Stimulated activated CD4-positive, alpha-beta T cell treated with anti-CD3 and anti-CD28 coated beads, Interleukin-2, amount 100 ng/mL, for 4 hours (primary cell): ENCODE data around the gene CFAP20DC.
"Not testable (repeated sequence)": the region's sequence is repeated elsewhere in the genome, so short reads cannot be mapped to it uniquely, and the experiment has no call there.

ENCODE experiments used
- DNase-seq: peaks from one replicate; pipeline ENCODE4 v3.0.0-alpha.2; 2020; ENCODE audit warnings: low read depth

The CFAP20DC gene

GRCh38 chr3:59017617-59017984 lies 32.2 kb downstream of the CFAP20DC start:
- no peak for DNase-seq

GRCh38 chr3:59016930-59017616 lies 32.8 kb downstream of the CFAP20DC start:
- no peak for DNase-seq

DNA sequence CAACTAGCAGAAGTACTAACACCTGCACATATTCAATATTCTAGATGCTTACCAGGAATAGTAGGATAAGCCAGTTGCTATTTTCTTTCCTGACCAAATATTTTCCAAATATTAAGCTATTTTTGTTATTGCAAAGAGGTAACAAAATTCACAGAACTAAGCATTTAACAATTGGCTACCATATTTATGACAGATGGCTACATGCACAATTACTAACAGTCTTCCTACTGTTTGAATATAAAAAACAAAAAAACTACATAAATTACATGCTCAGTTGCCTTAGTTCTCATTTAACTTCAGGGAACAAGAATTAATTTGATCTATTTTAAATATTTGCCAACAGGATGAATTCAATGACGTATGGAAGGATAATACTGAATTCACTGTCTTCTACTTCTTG lies 36.2 kb downstream of the CFAP20DC start:
- no peak for DNase-seq

DNA sequence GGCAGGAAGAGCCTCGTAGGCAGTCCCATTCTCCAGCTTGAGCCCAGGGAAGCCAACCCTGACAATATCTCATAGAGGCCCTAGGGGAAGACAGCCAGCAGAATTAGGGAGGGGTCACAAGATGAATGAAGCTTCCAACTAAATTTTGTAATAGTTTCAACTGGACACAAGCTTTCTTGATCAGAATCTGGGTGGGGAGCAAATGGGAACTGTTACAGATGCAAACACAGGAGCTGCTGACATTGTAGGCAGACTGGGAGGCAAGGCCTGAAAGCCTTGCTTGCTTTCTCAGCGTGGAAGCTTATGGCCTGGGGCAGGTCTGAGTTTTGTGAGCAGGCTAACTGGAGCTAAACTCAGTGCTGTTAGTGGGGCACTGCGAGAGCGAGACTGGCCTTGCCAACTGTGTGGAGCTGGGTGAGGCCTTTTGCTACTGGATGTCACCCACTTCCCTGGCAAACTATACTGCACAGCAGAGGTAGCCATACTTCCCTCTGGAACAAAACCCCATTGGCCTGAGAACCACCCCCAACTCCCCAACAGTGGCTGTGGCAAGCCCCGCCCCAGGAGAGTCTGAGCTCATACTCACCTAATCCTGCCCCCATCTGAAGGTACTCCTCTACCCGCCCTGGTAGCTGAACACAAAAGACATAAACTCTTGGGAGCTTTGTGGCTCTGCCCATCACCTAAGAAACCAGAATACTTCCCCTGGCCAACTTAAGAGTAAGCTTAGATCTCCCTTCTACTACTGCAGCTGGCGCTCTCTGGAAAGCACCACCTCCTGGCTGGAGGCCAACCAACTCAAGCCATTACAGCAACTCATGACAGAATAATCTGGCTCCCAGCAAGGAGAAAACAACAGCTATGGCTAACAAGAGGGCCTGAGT lies 42.9 kb downstream of the CFAP20DC start:
- DNase-seq = no peak

DNA sequence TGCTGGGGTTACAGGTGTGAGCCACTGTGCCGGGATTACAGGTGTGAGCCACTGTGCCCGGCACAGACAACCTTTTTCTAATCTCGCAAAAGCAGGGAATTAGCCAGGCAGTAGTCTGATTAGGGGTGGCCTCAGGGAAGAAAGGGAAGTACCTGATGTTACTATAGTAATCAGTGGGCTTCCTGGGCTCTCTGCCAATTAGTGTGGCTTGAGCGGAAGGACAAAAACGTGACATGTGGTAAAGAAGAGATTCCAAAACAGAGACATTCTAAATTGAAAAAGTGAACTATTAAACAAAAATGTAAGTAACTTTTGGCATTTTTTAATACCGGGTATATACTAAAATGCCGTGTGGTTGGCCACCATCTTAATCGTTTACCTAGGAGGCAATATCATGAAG lies 48.1 kb downstream of the CFAP20DC start:
- no peak for DNase-seq

GRCh38 chr3:58999774-59000160 lies 50.1 kb downstream of the CFAP20DC start:
- DNase-seq = no peak

DNA sequence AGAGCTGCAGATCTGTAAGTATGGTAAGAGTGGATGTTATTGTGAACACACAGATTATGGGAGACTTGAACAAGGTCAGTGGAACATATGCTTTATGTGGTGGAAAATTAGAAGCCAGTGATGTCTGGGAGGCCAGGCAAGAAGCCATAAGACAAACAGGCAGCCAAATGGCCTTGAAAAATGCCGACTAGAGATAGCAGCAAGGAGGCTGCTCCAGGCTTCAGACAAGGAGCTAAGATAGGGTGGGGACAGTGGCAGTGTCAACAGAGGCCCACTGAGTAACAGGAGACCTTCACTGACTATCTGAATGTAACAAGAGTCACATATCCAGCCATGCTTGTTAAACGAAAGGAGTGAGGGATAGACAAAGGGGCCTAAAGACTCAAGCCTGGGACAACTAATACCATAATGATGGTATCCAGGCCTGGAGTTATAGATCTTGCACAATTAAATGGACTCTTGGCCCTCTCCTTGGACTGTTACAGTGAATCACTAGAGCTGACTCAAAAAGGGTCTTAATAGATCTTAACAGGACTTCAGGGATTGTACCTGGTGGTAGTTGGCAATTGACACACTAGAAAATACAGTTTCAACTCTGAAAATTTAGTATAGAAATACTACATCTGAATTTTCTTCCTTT lies 50.6 kb downstream of the CFAP20DC start:
- no peak for DNase-seq

DNA sequence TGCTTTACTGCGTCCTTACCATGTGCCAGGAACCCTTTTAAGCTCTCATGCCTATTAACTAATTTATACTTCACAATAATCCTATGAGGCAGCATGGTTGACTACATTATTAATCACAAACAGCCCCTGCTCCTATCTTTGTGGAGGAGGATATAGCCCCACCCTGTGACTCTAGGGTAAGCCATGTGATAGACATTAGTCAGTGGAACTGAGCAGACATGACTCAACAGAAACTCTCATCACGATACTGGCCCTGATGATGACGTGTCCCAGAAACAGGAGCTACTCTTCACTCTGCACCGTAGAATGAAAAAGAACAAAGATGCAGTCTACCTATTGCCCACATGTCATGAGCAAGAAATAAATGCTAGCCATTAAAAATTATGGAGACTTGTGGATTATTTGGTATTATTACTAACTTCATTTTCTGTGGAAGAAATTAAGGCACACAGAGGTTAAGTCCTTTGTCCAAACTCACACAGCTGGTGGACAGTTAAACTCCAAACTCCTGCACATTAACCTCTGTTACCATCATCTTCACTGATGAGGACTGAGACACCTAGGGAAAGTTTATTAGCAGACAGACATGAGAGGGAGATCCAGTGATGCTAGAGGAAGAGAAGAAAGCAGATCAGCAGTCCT lies 51.2 kb downstream of the CFAP20DC start:
- no peak for DNase-seq

GRCh38 chr3:58996730-58997129 lies 53.1 kb downstream of the CFAP20DC start:
- DNase-seq = no peak

GRCh38 chr3:58994746-58995330 lies 55.0 kb downstream of the CFAP20DC start:
- DNase-seq = no peak

DNA sequence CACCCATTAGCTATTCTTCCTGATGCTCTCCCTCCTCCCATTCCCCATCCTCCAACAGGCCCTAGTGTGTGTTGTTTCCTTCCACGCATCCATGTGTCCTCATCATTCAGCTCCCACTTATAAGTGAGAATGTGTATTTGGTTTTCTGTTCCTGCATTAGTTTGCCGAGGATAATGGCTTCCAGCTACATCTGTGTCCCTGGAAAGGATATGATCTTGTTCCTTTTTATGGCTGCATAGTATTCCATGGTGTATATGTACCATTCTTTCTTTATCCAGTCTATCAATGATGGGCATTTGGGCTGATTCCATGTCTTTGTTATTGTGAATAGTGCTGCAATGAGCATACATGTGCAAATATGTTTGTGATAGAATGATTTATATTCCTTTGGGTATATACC lies 56.3 kb downstream of the CFAP20DC start:
- no peak for DNase-seq

- no peak for DNase-seq
Observed at GRCh38 chr3:58991623-58992022, 58.2 kb downstream of the CFAP20DC start.

DNA sequence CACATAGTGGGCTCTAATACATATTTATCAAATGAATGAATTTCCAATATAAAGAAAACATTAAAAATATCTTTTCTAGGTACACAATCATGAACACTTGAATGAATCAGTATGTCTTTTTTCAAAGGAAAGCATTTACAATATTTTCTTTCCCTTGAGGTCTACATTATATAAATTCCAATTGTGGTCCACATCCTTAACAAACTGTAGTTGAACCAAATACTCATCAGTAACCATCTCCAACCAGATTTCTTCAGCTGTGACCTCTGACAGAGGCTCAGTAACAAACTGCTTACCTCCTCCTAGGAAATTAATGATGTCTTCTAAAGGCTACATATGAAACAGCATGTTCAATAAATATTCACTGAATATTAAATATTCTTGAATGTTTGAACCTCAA lies 58.8 kb downstream of the CFAP20DC start:
- DNase-seq = no peak

GRCh38 chr3:58989955-58990354 lies 59.9 kb downstream of the CFAP20DC start:
- no peak for DNase-seq

GRCh38 chr3:58989163-58989562 lies 60.7 kb downstream of the CFAP20DC start:
- DNase-seq = no peak

- DNase-seq = no peak
Observed at GRCh38 chr3:58988041-58988440, 61.8 kb downstream of the CFAP20DC start.

DNA sequence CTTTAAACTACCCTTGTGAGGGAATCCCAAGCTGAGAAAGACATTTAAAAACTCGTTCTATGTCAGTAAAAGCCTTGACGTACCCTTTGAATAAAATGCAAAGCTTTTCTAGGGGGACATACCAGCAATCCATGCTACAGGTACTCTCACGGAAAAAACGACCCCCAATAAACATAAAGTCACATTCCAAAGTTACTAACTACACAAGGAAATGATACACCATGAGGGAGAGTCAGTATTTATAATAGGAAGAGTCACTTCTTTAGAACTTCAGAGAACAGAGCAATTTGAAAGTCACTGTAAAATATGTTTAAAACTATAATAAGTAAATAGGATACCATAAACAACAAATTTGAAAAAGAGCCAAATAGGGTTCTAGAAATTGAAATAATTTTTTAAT lies 63.2 kb downstream of the CFAP20DC start:
- DNase-seq = no peak

DNA sequence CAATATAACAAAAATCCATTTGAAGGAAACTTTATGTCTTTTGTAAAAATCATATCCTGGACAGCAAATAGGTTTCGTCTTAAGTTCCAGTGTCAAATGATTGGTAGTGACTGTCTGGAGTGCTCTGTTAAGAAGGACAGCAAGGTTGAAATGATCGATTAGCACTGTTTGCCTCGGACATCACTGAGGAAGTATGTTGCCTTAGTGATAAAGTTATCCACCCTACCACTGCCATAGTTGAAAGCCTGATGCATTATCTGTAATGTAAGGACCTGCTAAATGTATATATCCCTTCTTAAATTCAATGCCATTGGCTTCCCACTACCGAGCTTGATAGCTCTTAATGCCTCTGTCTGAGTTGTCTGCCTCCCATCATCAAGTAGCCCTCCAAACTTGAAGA lies 70.0 kb downstream of the CFAP20DC start:
- no peak for DNase-seq

DNA sequence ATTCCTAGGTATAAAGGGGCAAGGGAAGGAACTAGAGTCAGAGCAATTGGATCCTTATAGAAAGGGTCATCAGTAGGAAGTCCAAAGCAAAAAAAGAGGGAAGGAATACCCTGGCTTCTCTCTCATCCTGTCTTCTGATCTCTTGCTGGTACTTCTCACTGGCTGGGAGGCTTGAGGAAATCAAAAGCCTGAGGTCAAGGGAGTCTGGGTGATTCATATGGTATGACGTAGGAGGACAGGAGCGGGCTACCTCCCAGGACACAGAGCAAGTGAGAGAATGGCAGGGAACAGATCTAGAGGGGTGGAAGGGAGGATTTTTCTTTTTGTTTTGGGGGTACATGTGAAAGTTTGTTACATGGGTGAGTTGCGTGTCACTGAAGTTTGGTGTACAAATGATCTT lies 76.0 kb downstream of the CFAP20DC start:
- no peak for DNase-seq

GRCh38 chr3:58967866-58968265 lies 82.0 kb downstream of the CFAP20DC start:
- DNase-seq = not testable (repeated sequence)

DNA sequence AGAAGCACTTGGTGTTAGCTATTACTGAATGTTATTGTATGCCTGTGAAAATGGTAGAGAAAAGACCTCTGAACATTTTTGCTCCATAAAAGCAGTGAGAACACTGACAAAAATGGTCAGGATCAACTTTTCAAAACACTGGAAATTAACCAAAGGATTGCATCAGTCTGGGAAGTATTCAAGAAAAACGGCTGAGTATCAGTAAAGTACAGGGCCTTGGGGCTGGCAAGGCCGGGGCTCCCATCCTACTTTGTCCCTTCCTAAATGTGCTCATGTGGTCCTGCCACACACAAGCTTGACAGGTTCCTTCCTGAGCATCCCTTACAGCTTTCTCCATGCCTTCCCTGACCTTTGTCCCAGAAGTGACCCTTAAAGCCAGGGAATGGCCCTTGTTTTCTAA lies 84.0 kb downstream of the CFAP20DC start:
- no peak for DNase-seq

GRCh38 chr3:58963928-58964503 lies 85.8 kb downstream of the CFAP20DC start:
- DNase-seq = no peak
